ENCODE data around the gene UFC1.

Gene UFC1

GRCh38 chr1:161137881-161138280, 15.9 kb upstream of the UFC1 start:
- 89 to 91% methylated on average over 1 to 3 of the region's 3 CpGs for WGBS, 2 experiments (ENCODE audit: insufficient coverage in 2 of 2)
- Histone ChIP-seq H3K27ac (ENCODE audit: low read depth, low read length, severe bottlenecking) (no peak overlapping the region), H3K9me3 (ENCODE audit: control insufficient read depth, low read length) (no peaks in the 10 kb centered on the region), H3K4me1 (ENCODE audit: control insufficient read depth, insufficient read depth, low read length, poor library complexity, severe bottlenecking) (peaks cover 12% of the 10 kb centered on the region), H3K4me3 (ENCODE audit: extremely low read depth, insufficient read depth, low read length, poor library complexity, severe bottlenecking) (no peak overlapping the region), H3K36me3 (ENCODE audit: control insufficient read depth, insufficient read depth, low read length) (peaks cover 9% of the 10 kb centered on the region)

GRCh38 chr1:161138431-161138830, 15.3 kb upstream of the UFC1 start:
- H3K36me3 ChIP-seq (ENCODE audit: control insufficient read depth, insufficient read depth, low read length): peaks cover 9% of the 10 kb centered on the region
- H3K9me3 ChIP-seq (ENCODE audit: control insufficient read depth, low read length): no peaks in the 10 kb centered on the region
- H3K4me3 ChIP-seq (ENCODE audit: extremely low read depth, insufficient read depth, low read length, poor library complexity, severe bottlenecking): no peak overlapping the region
- no peak overlapping the region for H3K27ac ChIP-seq (ENCODE audit: low read depth, low read length, severe bottlenecking)
- 88 to 100% methylated on average over 1 of the region's 1 CpG for WGBS, 2 experiments (ENCODE audit: insufficient coverage in 2 of 2)
- peaks cover 12% of the 10 kb centered on the region for H3K4me1 ChIP-seq (ENCODE audit: control insufficient read depth, insufficient read depth, low read length, poor library complexity, severe bottlenecking)

- H3K4me1 ChIP-seq (ENCODE audit: control insufficient read depth, insufficient read depth, low read length, poor library complexity, severe bottlenecking): peaks cover 12% of the 10 kb centered on the region
- peaks cover 9% of the 10 kb centered on the region for H3K36me3 ChIP-seq (ENCODE audit: control insufficient read depth, insufficient read depth, low read length)
- H3K9me3 ChIP-seq (ENCODE audit: control insufficient read depth, low read length): no peaks in the 10 kb centered on the region
- no peak overlapping the region for H3K4me3 ChIP-seq (ENCODE audit: extremely low read depth, insufficient read depth, low read length, poor library complexity, severe bottlenecking)
- no peak overlapping the region for H3K27ac ChIP-seq (ENCODE audit: low read depth, low read length, severe bottlenecking)
- no CpG with 5 or more reads among the region's 1 CpG for WGBS, 2 experiments (ENCODE audit: insufficient coverage in 2 of 2)
Measured at GRCh38 chr1:161139766-161140165, 14.0 kb upstream of the UFC1 start.

GRCh38 chr1:161140755-161141400, 12.9 kb upstream of the UFC1 start:
- WGBS, 2 experiments (ENCODE audit: insufficient coverage in 2 of 2): 95 to 96% methylated on average over 25 to 28 of the region's 29 CpGs
- H3K36me3 ChIP-seq (ENCODE audit: control insufficient read depth, insufficient read depth, low read length): peaks cover 3% of the 10 kb centered on the region

DNA sequence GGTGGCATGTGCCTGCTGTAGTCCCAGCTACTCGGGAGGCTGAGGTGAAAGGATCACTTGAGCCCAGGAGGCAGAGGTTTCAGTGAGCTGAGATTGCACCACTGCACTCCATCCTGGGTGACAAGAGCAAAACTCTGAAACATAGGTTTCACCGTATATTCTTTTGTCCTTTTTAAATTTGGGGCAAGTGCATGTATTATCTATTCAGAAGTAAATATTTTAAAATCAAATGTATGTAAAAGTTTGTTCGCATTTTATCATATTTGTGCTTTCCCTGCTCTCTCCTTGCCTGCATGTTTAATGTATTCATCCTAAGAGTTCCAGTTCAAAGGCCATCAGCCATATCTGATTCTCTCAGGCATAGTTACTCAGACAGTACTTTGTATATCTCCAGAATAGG, 7.9 kb upstream of the UFC1 start:
- 71 to 78% methylated on average over 1 of the region's 3 CpGs for WGBS, 2 experiments (ENCODE audit: insufficient coverage in 2 of 2)
- no peaks in the 10 kb centered on the region for H3K36me3 ChIP-seq (ENCODE audit: control insufficient read depth, insufficient read depth, low read length)
- no peak overlapping the region for H3K4me3 ChIP-seq (ENCODE audit: extremely low read depth, insufficient read depth, low read length, poor library complexity, severe bottlenecking)
- H3K4me1 ChIP-seq (ENCODE audit: control insufficient read depth, insufficient read depth, low read length, poor library complexity, severe bottlenecking): no peaks in the 10 kb centered on the region
- no peak overlapping the region for H3K27ac ChIP-seq (ENCODE audit: low read depth, low read length, severe bottlenecking)
- H3K9me3 ChIP-seq (ENCODE audit: control insufficient read depth, low read length): no peaks in the 10 kb centered on the region

More at GRCh38 chr1:161140755-161141400, 12.9 kb upstream of the UFC1 start:
- H3K4me3 ChIP-seq (ENCODE audit: extremely low read depth, insufficient read depth, low read length, poor library complexity, severe bottlenecking): no peak overlapping the region
- no peaks in the 10 kb centered on the region for H3K9me3 ChIP-seq (ENCODE audit: control insufficient read depth, low read length)
- peaks cover 12% of the 10 kb centered on the region for H3K4me1 ChIP-seq (ENCODE audit: control insufficient read depth, insufficient read depth, low read length, poor library complexity, severe bottlenecking)
- H3K27ac ChIP-seq (ENCODE audit: low read depth, low read length, severe bottlenecking): no peak overlapping the region

- Histone ChIP-seq H3K9me3 (ENCODE audit: control insufficient read depth, low read length) (no peaks in the 10 kb centered on the region), H3K4me3 (ENCODE audit: extremely low read depth, insufficient read depth, low read length, poor library complexity, severe bottlenecking) (peak overlapping the region; percentile 73), H3K36me3 (ENCODE audit: control insufficient read depth, insufficient read depth, low read length) (peaks cover 18% of the 10 kb centered on the region), H3K27ac (ENCODE audit: low read depth, low read length, severe bottlenecking) (peak overlapping the region; percentile 36), H3K4me1 (ENCODE audit: control insufficient read depth, insufficient read depth, low read length, poor library complexity, severe bottlenecking) (no peaks in the 10 kb centered on the region)
- WGBS, 2 experiments (ENCODE audit: insufficient coverage in 2 of 2): 100% methylated on average over 2 of the region's 9 CpGs
Measured at GRCh38 chr1:161153176-161153575, 602 bp upstream of the UFC1 start.

DNA sequence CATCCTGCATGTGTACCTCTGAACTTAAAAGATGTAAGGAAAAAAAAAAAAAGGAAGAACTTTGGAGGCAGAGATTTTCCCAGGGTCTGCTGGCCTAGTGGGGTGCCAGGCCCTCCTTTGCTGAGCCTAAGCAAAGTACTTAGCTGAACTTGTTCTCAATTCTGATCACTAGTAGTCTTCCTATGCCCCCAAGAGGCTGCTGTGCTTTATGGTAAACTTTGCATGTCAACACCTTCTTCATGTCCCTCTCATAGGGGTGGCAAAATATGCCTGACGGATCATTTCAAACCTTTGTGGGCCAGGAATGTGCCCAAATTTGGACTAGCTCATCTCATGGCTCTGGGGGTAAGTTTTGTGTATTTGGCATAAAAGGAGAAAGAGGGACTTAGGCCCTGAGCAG, 4.1 kb downstream of the UFC1 start:
- H3K4me3 ChIP-seq (ENCODE audit: extremely low read depth, insufficient read depth, low read length, poor library complexity, severe bottlenecking): no peak overlapping the region
- H3K36me3 ChIP-seq (ENCODE audit: control insufficient read depth, insufficient read depth, low read length): peaks cover 47% of the 10 kb centered on the region
- peaks cover 4% of the 10 kb centered on the region for H3K4me1 ChIP-seq (ENCODE audit: control insufficient read depth, insufficient read depth, low read length, poor library complexity, severe bottlenecking)
- no peaks in the 10 kb centered on the region for H3K9me3 ChIP-seq (ENCODE audit: control insufficient read depth, low read length)
- H3K27ac ChIP-seq (ENCODE audit: low read depth, low read length, severe bottlenecking): no peak overlapping the region
- WGBS, 2 experiments (ENCODE audit: insufficient coverage in 2 of 2): 100% methylated on average over 1 of the region's 1 CpG

DNA sequence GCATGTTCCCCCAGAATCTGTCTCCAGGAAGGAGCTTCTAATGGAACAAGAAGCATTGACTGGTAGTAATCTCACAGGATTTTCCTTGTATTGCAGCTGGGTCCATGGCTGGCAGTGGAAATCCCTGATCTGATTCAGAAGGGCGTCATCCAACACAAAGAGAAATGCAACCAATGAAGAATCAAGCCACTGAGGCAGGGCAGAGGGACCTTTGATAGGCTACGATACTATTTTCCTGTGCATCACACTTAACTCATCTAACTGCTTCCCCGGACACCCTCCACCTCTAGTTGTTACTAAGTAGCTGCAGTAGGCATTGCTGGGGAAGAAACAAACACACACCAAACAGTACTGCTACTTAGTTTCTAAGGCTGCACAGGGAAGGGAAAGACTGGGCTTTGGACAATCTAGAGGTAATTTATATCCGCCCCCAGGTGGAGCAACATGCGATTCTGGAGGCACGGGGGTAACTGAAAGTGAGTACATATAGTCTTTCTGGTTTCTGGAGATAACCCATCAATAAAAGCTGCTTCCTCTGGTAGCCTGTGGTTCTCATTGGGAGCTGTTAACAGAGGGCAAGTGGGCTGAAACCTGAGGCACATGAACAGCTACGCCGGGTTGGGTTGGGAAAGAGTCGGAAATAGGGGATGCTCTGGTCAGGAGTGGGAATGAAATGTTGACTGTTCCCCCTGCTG, 4.7 kb downstream of the UFC1 start:
- H3K4me1 ChIP-seq (ENCODE audit: control insufficient read depth, insufficient read depth, low read length, poor library complexity, severe bottlenecking): peaks cover 4% of the 10 kb centered on the region
- 82 to 96% methylated on average over 3 to 7 of the region's 9 CpGs for WGBS, 2 experiments (ENCODE audit: insufficient coverage in 2 of 2)
- peak overlapping the region; percentile 82 for H3K4me3 ChIP-seq (ENCODE audit: extremely low read depth, insufficient read depth, low read length, poor library complexity, severe bottlenecking)
- peak overlapping the region; percentile 68 for H3K27ac ChIP-seq (ENCODE audit: low read depth, low read length, severe bottlenecking)
- peaks cover 53% of the 10 kb centered on the region for H3K36me3 ChIP-seq (ENCODE audit: control insufficient read depth, insufficient read depth, low read length)
- H3K9me3 ChIP-seq (ENCODE audit: control insufficient read depth, low read length): no peaks in the 10 kb centered on the region

DNA sequence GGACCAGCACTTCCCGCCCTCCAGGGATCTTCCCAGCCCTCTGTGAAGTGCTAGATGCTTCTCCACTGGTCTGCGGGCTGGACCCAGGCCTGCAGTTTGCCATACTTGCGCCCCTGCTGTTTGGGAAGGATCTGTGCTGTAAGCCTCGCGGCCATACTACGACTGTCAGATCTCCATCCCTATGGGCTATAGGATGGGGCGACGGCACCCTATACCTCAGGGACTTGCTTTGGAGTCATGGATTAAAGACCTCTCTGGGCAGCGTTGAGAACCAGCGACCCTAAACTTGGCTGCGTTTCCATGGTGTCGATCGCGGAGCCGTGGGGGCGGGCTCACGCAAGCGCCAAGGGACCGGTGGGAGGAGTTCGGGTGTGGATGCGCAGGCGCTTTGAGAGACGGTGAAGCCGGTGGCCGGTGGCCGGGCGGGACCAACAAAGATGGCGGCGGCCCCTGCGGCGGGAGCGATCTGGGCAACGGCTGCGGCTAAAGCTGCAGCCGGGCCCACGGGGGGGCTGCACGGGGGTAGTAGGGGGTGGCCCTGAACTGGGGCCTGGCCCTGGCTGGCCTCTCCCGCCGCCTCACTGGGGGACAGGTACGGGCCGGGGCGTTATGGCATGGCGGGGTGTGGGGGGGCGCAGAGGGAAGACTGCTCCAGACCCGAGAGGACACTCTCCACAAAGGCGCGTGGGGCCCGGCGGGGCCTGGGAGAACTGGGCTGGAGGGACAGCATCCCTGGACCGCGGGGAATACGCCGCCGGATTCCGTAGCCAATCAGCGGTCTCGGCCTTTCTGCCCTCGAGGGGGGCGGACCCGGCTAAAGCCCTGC, 5.5 kb downstream of the UFC1 start, which contains the start of gene USP21:
USP21 (plus strand) TSS at position 414 of the 826 bp plus-strand sequence. CDS start 1,141 bp downstream, outside the sequence.
- Histone ChIP-seq H3K4me1 (ENCODE audit: control insufficient read depth, insufficient read depth, low read length, poor library complexity, severe bottlenecking) (peaks cover 4% of the 10 kb centered on the region), H3K4me3 (ENCODE audit: extremely low read depth, insufficient read depth, low read length, poor library complexity, severe bottlenecking) (peak within 1 kb of the TSS; percentile 82), H3K36me3 (ENCODE audit: control insufficient read depth, insufficient read depth, low read length) (peaks cover 62% of the 10 kb centered on the region), H3K9me3 (ENCODE audit: control insufficient read depth, low read length) (no peaks in the 10 kb centered on the region), H3K27ac (ENCODE audit: low read depth, low read length, severe bottlenecking) (peak within 1 kb of the TSS; percentile 68)
- WGBS, 2 experiments (ENCODE audit: insufficient coverage in 2 of 2): 3 to 5% methylated on average over 45 to 51 of the region's 60 CpGs

- Histone ChIP-seq H3K4me3 (ENCODE audit: extremely low read depth, insufficient read depth, low read length, poor library complexity, severe bottlenecking) (peak overlapping the region; percentile 82), H3K9me3 (ENCODE audit: control insufficient read depth, low read length) (no peaks in the 10 kb centered on the region), H3K36me3 (ENCODE audit: control insufficient read depth, insufficient read depth, low read length) (peaks cover 62% of the 10 kb centered on the region), H3K27ac (ENCODE audit: low read depth, low read length, severe bottlenecking) (no peak overlapping the region), H3K4me1 (ENCODE audit: control insufficient read depth, insufficient read depth, low read length, poor library complexity, severe bottlenecking) (peaks cover 4% of the 10 kb centered on the region)
- 0 to 20% methylated on average over 1 to 7 of the region's 11 CpGs for WGBS, 2 experiments (ENCODE audit: insufficient coverage in 2 of 2)
Measured at GRCh38 chr1:161159913-161160243, 6.1 kb downstream of the UFC1 start.

Measured in mesodermal cell (in vitro differentiated cells).